ENCODE results near the gene GPHB5.
A peak's percentile ranks its signal among the peaks of the same experiment; 100 is the strongest.
"Not testable (repeated sequence)": the region's sequence is repeated elsewhere in the genome, so short reads cannot be mapped to it uniquely, and the experiment has no call there.

The GPHB5 gene

GRCh38 chr14:63322897-63323573, 4.3 kb upstream of the GPHB5 start:
- no peak for DNase-seq
- TF ChIP-seq CTCF (IDR thresholded peaks at IDR 0.05): no peak
- Mint-ChIP-seq H3K27ac (peak overlapping the region; percentile 18), H3K36me3 (ENCODE audit: low read depth) (no peaks in the 10 kb centered on the region), H3K9me3 (no peaks in the 10 kb centered on the region), H3K4me1 (no peaks in the 10 kb centered on the region), H3K4me3 (no peak overlapping the region), H3K27me3 (ENCODE audit: low read depth, poor library complexity) (peaks cover 3% of the 10 kb centered on the region)

GRCh38 chr14:63322472-63322871, 3.7 kb upstream of the GPHB5 start:
- DNase-seq: no peak
- H3K4me3 Mint-ChIP-seq: no peak overlapping the region
- H3K27me3 Mint-ChIP-seq (ENCODE audit: low read depth, poor library complexity): peaks cover 6% of the 10 kb centered on the region
- H3K27ac Mint-ChIP-seq: no peak overlapping the region
- no peaks in the 10 kb centered on the region for H3K4me1 Mint-ChIP-seq
- no peak for TF ChIP-seq CTCF (IDR thresholded peaks at IDR 0.05)
- no peaks in the 10 kb centered on the region for H3K36me3 Mint-ChIP-seq (ENCODE audit: low read depth)
- no peaks in the 10 kb centered on the region for H3K9me3 Mint-ChIP-seq

GRCh38 chr14:63308723-63309317, 9.9 kb downstream of the GPHB5 start:
- H3K27ac Mint-ChIP-seq: no peak overlapping the region
- no peaks in the 10 kb centered on the region for H3K4me1 Mint-ChIP-seq
- peak; percentile 22 for DNase-seq
- H3K9me3 Mint-ChIP-seq: peaks cover 3% of the 10 kb centered on the region
- H3K27me3 Mint-ChIP-seq (ENCODE audit: low read depth, poor library complexity): no peaks in the 10 kb centered on the region
- peak; percentile 61 for TF ChIP-seq CTCF (IDR thresholded peaks at IDR 0.05)
- no peak overlapping the region for H3K4me3 Mint-ChIP-seq
- no peaks in the 10 kb centered on the region for H3K36me3 Mint-ChIP-seq (ENCODE audit: low read depth)

- peaks cover 14% of the 10 kb centered on the region for H3K4me1 Mint-ChIP-seq
- DNase-seq; H3K9me3 Mint-ChIP-seq; H3K27ac Mint-ChIP-seq; H3K36me3 Mint-ChIP-seq (ENCODE audit: low read depth); H3K4me3 Mint-ChIP-seq; H3K27me3 Mint-ChIP-seq (ENCODE audit: low read depth, poor library complexity): not testable (repeated sequence)
These were observed 14.3 kb downstream of the GPHB5 start for GRCh38 chr14:63304429-63304828.

GRCh38 chr14:63301891-63302534, 16.7 kb downstream of the GPHB5 start:
- Mint-ChIP-seq H3K27ac (no peak overlapping the region), H3K4me3 (no peak overlapping the region), H3K27me3 (ENCODE audit: low read depth, poor library complexity) (peaks cover 3% of the 10 kb centered on the region), H3K9me3 (peaks cover 2% of the 10 kb centered on the region), H3K36me3 (ENCODE audit: low read depth) (peaks cover 7% of the 10 kb centered on the region), H3K4me1 (peaks cover 14% of the 10 kb centered on the region)
- no peak for TF ChIP-seq CTCF (IDR thresholded peaks at IDR 0.05)
- peak; percentile 13 for DNase-seq

GRCh38 chr14:63300854-63301253, 17.9 kb downstream of the GPHB5 start:
- H3K9me3 Mint-ChIP-seq: no peaks in the 10 kb centered on the region
- no peak overlapping the region for H3K27ac Mint-ChIP-seq
- H3K4me3 Mint-ChIP-seq: no peak overlapping the region
- H3K36me3 Mint-ChIP-seq (ENCODE audit: low read depth): peaks cover 7% of the 10 kb centered on the region
- peaks cover 14% of the 10 kb centered on the region for H3K4me1 Mint-ChIP-seq
- TF ChIP-seq CTCF (IDR thresholded peaks at IDR 0.05): no peak
- DNase-seq: no peak
- peaks cover 7% of the 10 kb centered on the region for H3K27me3 Mint-ChIP-seq (ENCODE audit: low read depth, poor library complexity)
